Caco-2 (cell line): ENCODE measurements around the gene PBRM1. TPM values are rescaled to one million over a fixed set of nuclear protein-coding genes. Genes with fewer than 3 reads are reported as not detected.

Experiments
- BruUV-seq: library from RNA; stranded (reverse); fragments of 400-500 nt; replicated peaks from 2 replicates; lab custom pipeline; 2021; lab: Mats Ljungman, UMichigan
- CTCF ChIA-PET: fragments of 300-600 bp; sonication (Branson Sonifier 250); formaldehyde crosslinking; loops from one replicate; lab custom pipeline; 2022; ENCODE audit warnings: antibody characterized with exemption; lab: Charles Lee
- POLR2A ChIA-PET: fragments of 300-600 bp; sonication (Branson Sonifier 250); formaldehyde crosslinking; loops from one replicate; lab custom pipeline; 2022; ENCODE audit warnings: antibody characterized with exemption; lab: Charles Lee
- DNase-seq, 2 experiments: peaks; one replicate each; pipeline versions ENCODE4 v3.0.0 to v3.0.0-alpha.2; 2020 to 2022
- H3K27me3 ChIP-seq: replicated peaks from 2 replicates; pipeline ENCODE4 v1.6.0; 2011; ENCODE audit warnings: low read length; ENCODE audit not compliant: control insufficient read depth, insufficient read depth
- H3K36me3 ChIP-seq: 2 replicates; pipeline ENCODE4 v1.5.1; 2011; ENCODE audit warnings: low read length; ENCODE audit not compliant: control insufficient read depth, insufficient read depth
- H3K4me1 ChIP-seq: fragments of 250-450 bp; sonication (Bioruptor Pico); 2 replicates; pipeline ENCODE4 v1.5.1; 2020; ENCODE audit warnings: mild to moderate bottlenecking
- H3K4me3 ChIP-seq: 2 replicates; pipeline ENCODE4 v1.5.1; 2011; ENCODE audit warnings: low read depth, mild to moderate bottlenecking, control low read depth, low read length
- H3K9me3 ChIP-seq: fragments of 250-450 bp; sonication (Bioruptor Pico); 2 replicates; pipeline ENCODE4 v1.5.1; 2020; ENCODE audit warnings: mild to moderate bottlenecking, moderate library complexity
- H3K27ac Mint-ChIP-seq: one replicate; pipeline ENCODE4 v1.8.0; 2022; ENCODE audit warnings: mixed read lengths; ENCODE audit not compliant: unreplicated experiment
- H3K27me3 Mint-ChIP-seq: one replicate; pipeline ENCODE4 v1.8.0; 2022; ENCODE audit warnings: mixed read lengths; ENCODE audit not compliant: insufficient read depth, unreplicated experiment
- H3K36me3 Mint-ChIP-seq: one replicate; pipeline ENCODE4 v1.8.0; 2022; ENCODE audit warnings: mild to moderate bottlenecking, mixed read lengths; ENCODE audit not compliant: insufficient read depth, unreplicated experiment
- H3K4me1 Mint-ChIP-seq: one replicate; pipeline ENCODE4 v1.8.0; 2022; ENCODE audit warnings: low read depth, mixed read lengths; ENCODE audit not compliant: unreplicated experiment
- H3K4me3 Mint-ChIP-seq: one replicate; pipeline ENCODE4 v1.8.0; 2022; ENCODE audit warnings: mild to moderate bottlenecking, moderate library complexity, mixed read lengths; ENCODE audit not compliant: unreplicated experiment
- H3K9me3 Mint-ChIP-seq: one replicate; pipeline ENCODE4 v1.8.0; 2022; ENCODE audit warnings: mixed read lengths; ENCODE audit not compliant: unreplicated experiment
- CTCF ChIP-seq, 2 experiments: fragments of 200-600 bp in 1 of 2; IDR thresholded peaks; 1 replicate in 1 of 2; 2 replicates in 1 of 2; pipeline versions ENCODE4 v1.5.1 to v1.8.0; 2011 to 2022; ENCODE audit warnings: antibody characterized with exemption in 1 of 2, control low read depth in 1 of 2, inconsistent platforms in 1 of 2, low read depth in 1 of 2, low read length in 1 of 2, mild to moderate bottlenecking in 1 of 2, moderate library complexity in 1 of 2; ENCODE audit not compliant: insufficient read depth in 1 of 2, severe bottlenecking in 1 of 2, unreplicated experiment in 1 of 2
- intact Hi-C: fragments of 100-400 bp; cut with micrococcal nuclease; formaldehyde crosslinking; loops from one replicate; pipeline ENCODE4 v1.10.0; 2022; ENCODE audit not compliant: unreplicated experiment
- total RNA-seq: library from RNA; stranded (reverse); gene quantifications from 2 replicates; pipeline ENCODE4 v1.2.3, GENCODE V29; 2022

PBRM1 gene
- total RNA-seq, 1 experiment from 2014 or later: 50.7 TPM

- H3K9me3 Mint-ChIP-seq: no peaks in the 10 kb centered on the region
- peaks cover 78% of the 10 kb centered on the region for H3K36me3 Mint-ChIP-seq
- Histone ChIP-seq H3K4me3 (no peak overlapping the region), H3K4me1 (no peaks in the 10 kb centered on the region), H3K27me3 (no peaks in the 10 kb centered on the region), H3K36me3 (peaks cover 1% of the 10 kb centered on the region), H3K9me3 (no peaks in the 10 kb centered on the region)
- ChIA-PET CTCF (no interaction called here), POLR2A (no interaction called here)
- H3K4me3 Mint-ChIP-seq: no peak overlapping the region
- no peak overlapping the region for H3K27ac Mint-ChIP-seq
- intact Hi-C loops: no loop called here
- DNase-seq: no peak
- BruUV-seq: no TSS peak
- H3K4me1 Mint-ChIP-seq: no peaks in the 10 kb centered on the region
- no peak for TF ChIP-seq CTCF (IDR thresholded peaks at IDR 0.05; ENCODE audit: insufficient read depth in 1 of 2, low read depth in 1 of 2, low read length in 1 of 2, severe bottlenecking in 1 of 2, unreplicated experiment in 1 of 2)
- no peaks in the 10 kb centered on the region for H3K27me3 Mint-ChIP-seq
Observed at GRCh38 chr3:52695798-52696671, 10.3 kb upstream of the PBRM1 start.

- H3K9me3 ChIP-seq: no peaks in the 10 kb centered on the region
- no peak for TF ChIP-seq CTCF (IDR thresholded peaks at IDR 0.05; ENCODE audit: insufficient read depth in 1 of 2, low read depth in 1 of 2, low read length in 1 of 2, severe bottlenecking in 1 of 2, unreplicated experiment in 1 of 2)
- DNase-seq: no peak
- peaks cover 92% of the 10 kb centered on the region for H3K36me3 Mint-ChIP-seq
- H3K27ac Mint-ChIP-seq: no peak overlapping the region
- BruUV-seq: TSS peak; percentile 58
- H3K4me1 ChIP-seq: no peaks in the 10 kb centered on the region
- intact Hi-C loops: no loop called here
- H3K4me3 Mint-ChIP-seq: no peak overlapping the region
- ChIA-PET CTCF (no interaction called here), POLR2A (no interaction called here)
- no peaks in the 10 kb centered on the region for H3K27me3 ChIP-seq
- no peaks in the 10 kb centered on the region for H3K27me3 Mint-ChIP-seq
- no peaks in the 10 kb centered on the region for H3K9me3 Mint-ChIP-seq
- H3K4me3 ChIP-seq: no peak overlapping the region
- peaks cover under 1% of the 10 kb centered on the region for H3K4me1 Mint-ChIP-seq
- H3K36me3 ChIP-seq: peaks cover 3% of the 10 kb centered on the region
Observed at GRCh38 chr3:52694528-52695189, 8.9 kb upstream of the PBRM1 start.

- Mint-ChIP-seq H3K36me3 (peaks cover 100% of the 10 kb centered on the region), H3K9me3 (no peaks in the 10 kb centered on the region), H3K27ac (no peak overlapping the region), H3K27me3 (no peaks in the 10 kb centered on the region), H3K4me1 (peaks cover 6% of the 10 kb centered on the region), H3K4me3 (no peak overlapping the region)
- H3K4me3 ChIP-seq: no peak overlapping the region
- no peaks in the 10 kb centered on the region for H3K27me3 ChIP-seq
- peaks cover 9% of the 10 kb centered on the region for H3K4me1 ChIP-seq
- peaks cover 7% of the 10 kb centered on the region for H3K36me3 ChIP-seq
- intact Hi-C loops: no loop called here
- TF ChIP-seq CTCF (IDR thresholded peaks at IDR 0.05; ENCODE audit: insufficient read depth in 1 of 2, low read depth in 1 of 2, low read length in 1 of 2, severe bottlenecking in 1 of 2, unreplicated experiment in 1 of 2): no peak
- POLR2A ChIA-PET: no interaction called here
- no TSS peak for BruUV-seq
- no peak for DNase-seq
- H3K9me3 ChIP-seq: no peaks in the 10 kb centered on the region
- CTCF ChIA-PET: interaction anchor here (0.5 to 0.7 kb wide), 2 partner anchors 11 to 80 kb away, joined by 3 to 4 read pairs; no protein-coding TSS in a partner anchor
Observed at GRCh38 chr3:52693071-52693470, 7.4 kb upstream of the PBRM1 start.
